DOHH2 (cell line): ENCODE measurements around the gene SLIT1.
A peak's percentile ranks its signal among the peaks of the same experiment; 100 is the strongest.

Experiments
- H3F3A ChIP-seq: fragments of 200-600 bp; sonication (generic), shearing (Covaris generic); 2 replicates; pipeline ENCODE4 v1.6.0; 2016; ENCODE audit warnings: antibody characterized with exemption, mild to moderate bottlenecking; ENCODE audit not compliant: control insufficient read depth, insufficient read depth
- H3K27ac ChIP-seq: fragments of 200-600 bp; sonication (generic); 2 replicates; pipeline ENCODE4 v1.5.1; 2014; ENCODE audit warnings: low read depth, mild to moderate bottlenecking, low read length, moderate library complexity
- H3K27me3 ChIP-seq: fragments of 200-600 bp; sonication (generic); 2 replicates; pipeline ENCODE4 v1.6.1; 2014; ENCODE audit warnings: mild to moderate bottlenecking, low read length, mixed read lengths; ENCODE audit not compliant: control insufficient read depth
- H3K36me3 ChIP-seq: fragments of 200-600 bp; sonication (generic); 2 replicates; pipeline ENCODE4 v1.6.1; 2014; ENCODE audit warnings: mild to moderate bottlenecking, low read length, moderate library complexity, mixed read lengths; ENCODE audit not compliant: control insufficient read depth
- H3K4me1 ChIP-seq: fragments of 200-600 bp; sonication (generic); 2 replicates; pipeline ENCODE4 v1.6.1; 2014; ENCODE audit warnings: mild to moderate bottlenecking, low read length, mixed read lengths; ENCODE audit not compliant: control insufficient read depth
- H3K4me2 ChIP-seq: fragments of 200-600 bp; sonication (generic); 2 replicates; pipeline ENCODE4 v1.6.0; 2014; ENCODE audit warnings: mild to moderate bottlenecking, low read length, moderate library complexity
- H3K4me3 ChIP-seq: fragments of 200-600 bp; sonication (generic); 2 replicates; pipeline ENCODE4 v1.5.1; 2014; ENCODE audit warnings: mild to moderate bottlenecking, low read length, mixed read lengths
- H3K79me2 ChIP-seq: fragments of 200-600 bp; sonication (generic); 2 replicates; pipeline ENCODE4 v1.6.1; 2014; ENCODE audit warnings: mild to moderate bottlenecking, low read length, mixed read lengths; ENCODE audit not compliant: control insufficient read depth
- H3K9me2 ChIP-seq: fragments of 200-600 bp; sonication (generic); replicated peaks from 2 replicates; pipeline ENCODE4 v1.6.1; 2014; ENCODE audit warnings: mild to moderate bottlenecking, low read length, mixed read lengths; ENCODE audit not compliant: control insufficient read depth
- H3K9me3 ChIP-seq: fragments of 200-600 bp; sonication (generic); 2 replicates; pipeline ENCODE4 v1.6.1; 2014; ENCODE audit warnings: antibody characterized with exemption, low read length, mixed read lengths; ENCODE audit not compliant: control insufficient read depth, insufficient read depth
- H4K20me1 ChIP-seq: fragments of 200-600 bp; sonication (generic); 2 replicates; pipeline ENCODE4 v1.6.0; 2014; ENCODE audit warnings: low read depth, mild to moderate bottlenecking, antibody characterized with exemption, low read length, moderate library complexity; ENCODE audit not compliant: control insufficient read depth, insufficient read depth
- CTCF ChIP-seq: fragments of 200-600 bp; sonication (generic); IDR thresholded peaks from one replicate; pipeline ENCODE4 v1.5.1; 2014; ENCODE audit warnings: antibody characterized with exemption, mild to moderate bottlenecking, low read depth, low read length; ENCODE audit not compliant: poor library complexity, severe bottlenecking
- EZH2phosphoT487 ChIP-seq: fragments of 200-600 bp; sonication (generic); IDR thresholded peaks from 2 replicates; pipeline ENCODE4 v1.6.1; 2017; ENCODE audit warnings: borderline replicate concordance, mild to moderate bottlenecking, antibody characterized with exemption, low read length, moderate library complexity, mixed read lengths

Gene SLIT1

GRCh38 chr10:97184971-97185325 lies 811 bp downstream of the SLIT1 start:
- no peaks in the 10 kb centered on the region for H3K9me3 ChIP-seq
- peaks cover 78% of the 10 kb centered on the region for H3K27me3 ChIP-seq
- no peaks in the 10 kb centered on the region for H3K79me2 ChIP-seq
- H3K4me2 ChIP-seq, result peak overlapping the region; percentile 33; the same call in 1 of the 2 replicates
- peaks cover 8% of the 10 kb centered on the region for H3K4me1 ChIP-seq
- TF ChIP-seq EZH2phosphoT487, result 0 out of 2 replicates have a peak, but pooled peaks have one; percentile 2
- TF ChIP-seq CTCF, result no peak
- no peaks in the 10 kb centered on the region for H3K9me2 ChIP-seq
- H3K4me3 ChIP-seq, result no peak overlapping the region
- H3K27ac ChIP-seq, result no peak overlapping the region
- H3F3A ChIP-seq, result no peaks in the 10 kb centered on the region
- H3K36me3 ChIP-seq, result no peaks in the 10 kb centered on the region
- H4K20me1 ChIP-seq, result no peaks in the 10 kb centered on the region

- no peaks in the 10 kb centered on the region for H3K36me3 ChIP-seq
- no peak overlapping the region for H3K4me2 ChIP-seq
- TF ChIP-seq CTCF, result no peak
- TF ChIP-seq EZH2phosphoT487, result no peak
- H3K79me2 ChIP-seq, result no peaks in the 10 kb centered on the region
- H3F3A ChIP-seq, result no peaks in the 10 kb centered on the region
- H3K9me2 ChIP-seq, result no peaks in the 10 kb centered on the region
- no peaks in the 10 kb centered on the region for H3K9me3 ChIP-seq
- H3K4me1 ChIP-seq, result peaks cover 8% of the 10 kb centered on the region
- H3K27ac ChIP-seq, result no peak overlapping the region
- H4K20me1 ChIP-seq, result no peaks in the 10 kb centered on the region
- no peak overlapping the region for H3K4me3 ChIP-seq
- H3K27me3 ChIP-seq, result peaks cover 76% of the 10 kb centered on the region
Measured at GRCh38 chr10:97183314-97183713, 2.4 kb downstream of the SLIT1 start.

- Histone ChIP-seq H4K20me1 (no peaks in the 10 kb centered on the region), H3K4me3 (no peak overlapping the region)
Measured at GRCh38 chr10:97182288-97182990, 3.3 kb downstream of the SLIT1 start.

More at GRCh38 chr10:97182288-97182990, 3.3 kb downstream of the SLIT1 start:
- Histone ChIP-seq H3K4me2 (no peak overlapping the region), H3K27ac (no peak overlapping the region), H3K9me2 (no peaks in the 10 kb centered on the region), H3K79me2 (no peaks in the 10 kb centered on the region), H3K27me3 (peaks cover 73% of the 10 kb centered on the region), H3F3A (no peaks in the 10 kb centered on the region), H3K9me3 (no peaks in the 10 kb centered on the region), H3K36me3 (no peaks in the 10 kb centered on the region), H3K4me1 (peaks cover 8% of the 10 kb centered on the region)
- TF ChIP-seq EZH2phosphoT487, result no peak
- TF ChIP-seq CTCF, result no peak
